ENCODE measurements around the gene MYBBP1A.

The MYBBP1A gene

GRCh38 chr17:4569591-4569990, 14.4 kb upstream of the MYBBP1A start:
- peak; percentile 25 for DNase-seq

- peak; percentile 41 for DNase-seq
Measured at GRCh38 chr17:4566785-4567184, 11.6 kb upstream of the MYBBP1A start.

- peak; percentile 61 for DNase-seq
Measured at GRCh38 chr17:4565209-4566141, 10.3 kb upstream of the MYBBP1A start.

GRCh38 chr17:4562015-4562969, 7.1 kb upstream of the MYBBP1A start:
- DNase-seq, result no peak

- DNase-seq, result no peak
Measured at GRCh38 chr17:4560837-4561256, 5.7 kb upstream of the MYBBP1A start.

GRCh38 chr17:4560421-4560820, 5.2 kb upstream of the MYBBP1A start, which contains the start of gene GGT6:
Gene GGT6, minus strand, starts transcription at chr17:4560577. Its CDS starts 56 bp downstream, at chr17:4560521.
- no peak for DNase-seq

- DNase-seq, result no peak
Measured at GRCh38 chr17:4559966-4560365, 4.8 kb upstream of the MYBBP1A start.

DNA sequence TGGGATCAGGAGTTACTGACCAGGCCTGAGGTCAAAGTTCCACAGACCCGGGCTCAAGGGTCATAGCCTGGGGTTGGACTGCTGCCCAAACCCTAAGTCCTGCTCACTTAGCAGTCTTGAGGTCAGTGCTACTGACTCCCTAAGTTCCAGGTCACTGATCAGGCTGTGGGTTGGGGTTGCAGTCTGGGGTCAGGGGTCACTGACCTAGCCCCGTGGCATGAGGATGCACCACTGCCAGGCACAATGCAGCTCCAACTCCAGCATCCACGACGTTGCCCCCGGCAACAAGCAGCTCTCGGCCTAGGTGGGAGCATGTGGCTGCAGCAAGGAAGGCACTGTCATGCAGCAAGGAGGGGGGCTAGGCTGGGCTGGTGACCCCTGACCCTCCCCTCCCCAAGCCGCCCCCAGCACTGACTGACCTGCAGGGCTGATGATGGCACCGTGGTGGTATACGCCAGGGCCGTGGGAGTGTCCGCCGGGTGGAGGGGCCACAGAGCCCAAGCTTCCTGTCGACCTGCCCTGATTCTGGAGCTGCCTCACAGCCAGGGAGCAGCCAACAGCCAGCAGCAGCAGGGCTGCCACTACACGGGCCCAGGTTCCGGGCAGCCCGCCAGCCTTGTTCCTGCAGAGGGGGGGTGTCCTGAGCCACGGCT, 4.1 kb upstream of the MYBBP1A start:
- DNase-seq, result no peak

DNA sequence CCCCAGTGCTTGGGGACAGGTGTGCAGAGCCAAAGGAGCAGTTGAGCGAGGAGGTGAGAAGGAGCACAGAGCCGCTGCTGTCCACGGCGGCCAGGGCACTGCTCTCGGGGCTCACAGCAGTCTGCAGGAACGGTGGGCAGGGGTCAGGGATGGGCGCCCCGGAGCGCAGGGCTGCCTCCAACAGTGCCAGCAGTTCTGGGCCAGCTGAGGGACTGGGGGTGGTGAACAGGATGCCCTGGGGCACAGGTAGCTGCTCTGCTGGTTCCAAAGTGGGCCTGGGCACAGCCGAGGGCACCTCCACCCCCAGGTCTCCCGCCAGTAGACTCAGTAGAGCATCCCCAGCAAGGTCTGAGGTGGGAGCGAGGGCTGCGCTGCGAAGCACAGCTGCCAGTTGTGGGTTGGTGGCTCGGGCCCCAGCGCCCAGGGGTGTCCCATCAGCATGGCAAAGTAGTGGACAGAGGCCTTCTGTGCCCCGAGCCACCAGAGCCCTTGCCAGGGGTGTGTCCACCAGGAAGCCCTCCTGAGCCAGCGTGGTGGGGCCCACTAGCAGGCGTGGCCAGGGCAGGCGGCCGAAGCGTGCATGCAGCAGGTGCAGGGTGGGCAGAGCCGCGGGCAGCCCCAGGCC, 3.3 kb upstream of the MYBBP1A start:
- no peak for DNase-seq

DNA sequence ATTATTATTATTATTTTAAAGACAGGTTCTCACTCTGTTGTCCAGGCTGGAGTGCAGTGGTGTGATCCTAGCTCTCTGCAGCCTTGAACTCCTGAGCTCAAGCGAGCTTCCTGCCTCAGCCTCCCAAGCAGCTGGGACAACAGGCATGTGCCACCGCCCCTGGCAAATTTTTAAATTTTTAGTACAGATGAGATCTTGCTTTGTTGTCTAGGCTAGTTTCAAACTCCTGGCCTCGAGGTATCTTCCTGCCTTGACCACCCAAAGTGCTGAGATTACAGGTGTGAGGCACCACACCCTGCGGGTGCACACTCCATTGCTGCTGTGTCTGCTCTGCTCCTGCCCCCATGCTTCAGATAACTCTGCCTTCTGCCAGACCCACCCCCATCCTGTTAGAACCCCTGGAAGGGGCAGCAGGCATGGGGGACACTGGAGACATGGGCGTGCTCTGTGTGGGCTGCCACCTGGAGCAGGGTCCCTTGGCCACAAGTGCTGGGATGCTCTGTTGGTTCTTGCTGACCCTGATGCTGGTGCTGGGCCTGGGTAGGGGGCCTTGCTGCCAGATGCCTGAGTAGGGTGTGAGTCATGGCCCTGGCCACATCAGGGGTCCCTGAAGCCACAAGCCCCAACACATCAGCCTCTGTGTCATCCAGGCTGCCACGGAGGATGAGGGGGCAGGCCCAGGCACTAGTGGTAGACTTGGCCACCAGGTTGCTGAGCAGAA, 2.6 kb upstream of the MYBBP1A start:
- no peak for DNase-seq

- no peak for DNase-seq
Measured at GRCh38 chr17:4556996-4557395, 1.8 kb upstream of the MYBBP1A start.

DNA sequence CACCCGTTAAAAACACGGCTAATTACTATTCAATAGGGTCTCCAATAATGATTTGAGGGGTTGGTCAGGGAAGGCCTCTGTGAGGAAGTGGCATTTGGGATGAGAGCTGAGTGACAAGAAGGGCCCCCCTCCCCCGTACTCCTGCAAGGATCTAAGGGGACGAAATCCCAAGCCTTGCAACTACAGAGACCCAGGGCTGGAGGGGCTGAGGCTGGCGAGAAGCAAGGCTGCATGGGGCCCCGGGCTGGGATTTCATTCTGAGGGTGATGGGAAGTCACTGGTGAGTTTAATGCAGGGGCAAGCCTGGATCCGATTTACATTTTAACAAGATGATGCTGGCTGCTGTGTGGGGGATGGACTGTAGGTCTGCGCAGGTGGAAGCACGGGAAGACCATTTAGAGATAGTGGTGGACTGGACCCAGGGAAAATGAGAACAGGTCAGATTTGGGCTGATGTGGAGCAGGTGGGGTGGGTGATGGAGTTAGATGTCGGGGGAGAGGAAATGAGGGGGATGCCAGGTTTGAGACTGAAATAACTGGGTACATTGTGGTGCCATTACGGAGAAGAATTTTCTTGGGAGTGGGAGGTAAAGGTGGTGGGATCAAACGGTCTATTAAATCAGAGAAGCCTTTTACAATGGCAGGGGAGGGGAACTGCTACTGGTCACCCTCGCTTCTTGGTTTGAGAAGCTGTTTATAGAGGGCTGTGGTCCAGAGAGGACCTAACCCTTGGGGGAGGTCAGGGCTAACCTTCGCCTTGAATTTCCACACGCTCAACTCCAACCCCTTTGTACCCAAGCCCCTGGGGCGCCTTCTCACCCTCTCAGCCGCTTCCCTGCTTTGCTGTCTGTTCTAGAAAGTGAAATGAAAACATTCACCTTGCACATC, 932 bp upstream of the MYBBP1A start:
- DNase-seq, result no peak

- DNase-seq, result no peak
Measured at GRCh38 chr17:4554441-4554996, 665 bp downstream of the MYBBP1A start.

DNA sequence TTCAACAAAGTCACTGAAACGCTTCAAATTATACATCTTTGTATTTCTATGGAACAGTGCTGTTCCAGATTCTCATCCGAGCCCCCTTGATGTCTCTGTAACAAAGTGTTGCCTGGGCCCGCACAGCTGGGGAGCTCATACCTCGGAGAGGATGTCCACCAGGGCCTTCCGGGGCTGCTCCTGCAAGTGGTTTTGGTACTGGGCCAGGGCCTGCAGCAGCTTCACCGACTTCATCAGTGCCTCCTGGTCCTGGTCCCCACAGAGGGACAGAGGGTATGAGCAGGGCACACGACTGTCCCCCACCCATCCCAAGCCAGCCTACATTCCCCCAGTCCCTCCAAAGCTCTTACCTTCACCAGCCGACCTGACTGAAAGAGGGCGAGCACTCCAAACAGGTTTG, 1.5 kb downstream of the MYBBP1A start:
- DNase-seq, result no peak

DNA sequence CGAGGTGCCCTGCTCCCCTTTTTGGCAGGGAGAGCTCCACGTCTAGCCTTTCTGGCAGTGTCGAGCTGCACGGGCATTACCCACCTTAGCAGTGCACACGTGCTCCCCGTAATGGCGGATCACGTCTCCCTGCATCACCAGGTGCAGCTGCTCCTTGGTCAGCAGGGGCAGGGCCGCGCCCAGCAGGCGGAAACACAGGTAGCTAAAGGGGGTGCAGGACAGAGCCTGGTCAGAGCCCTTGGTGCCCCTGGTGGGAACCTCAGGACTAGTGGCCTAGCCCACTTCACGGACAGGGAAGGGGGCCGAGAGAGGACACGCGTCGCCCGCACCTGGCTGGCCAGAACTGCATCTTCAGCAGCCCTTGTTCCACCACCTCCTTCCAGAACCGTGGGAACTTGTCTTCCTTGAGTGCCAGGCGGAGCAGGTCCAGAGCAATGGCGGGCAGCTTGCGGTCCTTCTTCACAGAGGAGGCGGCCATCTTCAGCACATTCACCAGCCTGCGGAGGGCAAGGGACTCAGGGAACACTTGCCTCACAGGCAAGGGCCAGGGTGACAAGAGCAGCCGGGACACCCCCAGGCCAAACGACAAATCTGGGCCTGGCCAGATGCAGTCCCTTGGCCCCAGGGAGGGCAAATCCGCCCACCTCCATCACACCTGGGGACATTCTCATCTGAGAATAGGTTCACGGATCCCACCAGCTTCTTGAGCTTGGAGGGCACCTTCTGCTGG, 3.2 kb downstream of the MYBBP1A start:
- DNase-seq, result no peak

DNA sequence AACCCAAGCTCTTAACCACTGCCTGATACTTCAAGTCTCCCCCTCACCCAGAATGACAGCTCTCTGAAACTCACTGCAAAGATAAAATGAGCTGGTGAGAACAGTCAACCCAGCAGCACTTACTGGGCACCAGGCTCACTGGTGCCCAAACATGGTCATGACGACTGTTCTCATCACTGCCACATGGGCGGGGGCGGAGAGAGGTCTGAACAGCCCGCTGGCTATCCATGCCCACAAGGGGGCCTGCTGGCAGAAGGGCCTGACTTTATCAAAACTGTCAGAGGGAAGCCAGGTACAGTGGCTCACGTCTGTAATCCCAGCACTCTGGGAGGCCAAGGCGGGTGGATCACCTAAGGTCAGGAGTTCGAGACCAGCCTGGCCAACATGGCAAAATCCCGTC, 4.0 kb downstream of the MYBBP1A start:
- DNase-seq, result no peak

DNA sequence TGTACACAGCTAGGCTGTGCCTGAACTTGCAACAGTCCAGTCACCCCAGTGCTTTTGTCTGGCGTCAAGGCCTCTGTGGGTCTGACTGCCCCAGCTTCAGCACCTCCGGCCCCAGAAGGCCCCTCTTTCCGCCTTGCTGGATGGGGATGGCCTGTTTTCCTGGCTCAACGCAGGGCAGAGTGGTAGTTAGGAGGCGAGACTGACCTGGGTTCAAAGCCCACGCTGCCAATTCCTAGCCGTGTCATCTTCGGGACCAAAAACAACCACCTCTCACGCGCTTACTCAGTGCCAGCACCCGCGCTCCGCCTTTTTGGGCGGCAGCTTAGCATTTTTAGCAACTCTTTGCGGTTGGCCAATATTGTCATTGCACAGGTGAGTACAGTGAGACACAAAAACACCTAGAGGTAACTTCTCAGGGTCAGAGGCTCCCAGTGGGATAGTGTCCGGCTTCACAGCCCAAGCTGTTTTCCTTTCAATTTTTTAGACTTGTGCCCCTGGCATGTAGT, 4.6 kb downstream of the MYBBP1A start:
- DNase-seq, result no peak

- DNase-seq, result no peak
Measured at GRCh38 chr17:4549781-4550533, 5.2 kb downstream of the MYBBP1A start.
